Endothelial cell (in vitro differentiated cells): ENCODE measurements around the gene CLDN18. TPM values are rescaled to one million over a fixed set of nuclear protein-coding genes. Genes with fewer than 3 reads are reported as not detected.

Experiments used
- DNase-seq: peaks from one replicate; pipeline ENCODE4 v3.0.0; 2021; ENCODE audit warnings: low spot score
- H3K27ac Mint-ChIP-seq: one replicate; pipeline ENCODE4 v1.8.0; 2021; ENCODE audit warnings: mixed read lengths, inconsistent platforms; ENCODE audit not compliant: unreplicated experiment
- H3K27me3 Mint-ChIP-seq: one replicate; pipeline ENCODE4 v1.8.0; 2021; ENCODE audit warnings: mild to moderate bottlenecking, moderate library complexity, mixed read lengths, inconsistent platforms; ENCODE audit not compliant: unreplicated experiment
- H3K36me3 Mint-ChIP-seq: one replicate; pipeline ENCODE4 v1.8.0; 2021; ENCODE audit warnings: mild to moderate bottlenecking, low read depth, mixed read lengths, inconsistent platforms; ENCODE audit not compliant: unreplicated experiment
- H3K4me1 Mint-ChIP-seq: one replicate; pipeline ENCODE4 v1.8.0; 2021; ENCODE audit warnings: mild to moderate bottlenecking, mixed read lengths, inconsistent platforms; ENCODE audit not compliant: unreplicated experiment
- H3K4me3 Mint-ChIP-seq: one replicate; pipeline ENCODE4 v1.8.0; 2021; ENCODE audit warnings: mild to moderate bottlenecking, mixed read lengths, inconsistent platforms; ENCODE audit not compliant: unreplicated experiment
- H3K9me3 Mint-ChIP-seq: one replicate; pipeline ENCODE4 v1.8.0; 2021; ENCODE audit warnings: mixed read lengths, inconsistent platforms; ENCODE audit not compliant: unreplicated experiment
- CTCF ChIP-seq: fragments of 200-600 bp; sonication (generic); IDR thresholded peaks from one replicate; pipeline ENCODE4 v1.5.0; 2021; ENCODE audit warnings: antibody characterized with exemption; ENCODE audit not compliant: unreplicated experiment
- total RNA-seq: library from RNA; stranded (reverse); fragmentation: NEBNext Ultra II Directional; extraction: Animal tissue kit (Norgen Biotek cat#: 25700); gene quantifications from one replicate; pipeline ENCODE4 v1.2.1, GENCODE V29; 2021; ENCODE audit not compliant: unreplicated experiment

CLDN18 gene
- total RNA-seq, 1 donor from 2014 or later: not detected

GRCh38 chr3:138057384-138057783 is 47.4 kb downstream of the CLDN18 start:
- Mint-ChIP-seq H3K36me3 (peaks cover 3% of the 10 kb centered on the region), H3K4me1 (peaks cover 3% of the 10 kb centered on the region), H3K27ac (no peak overlapping the region), H3K4me3 (no peak overlapping the region), H3K9me3 (no peaks in the 10 kb centered on the region), H3K27me3 (no peaks in the 10 kb centered on the region)
- no peak for TF ChIP-seq CTCF
- no peak for DNase-seq

- H3K27me3 Mint-ChIP-seq: no peaks in the 10 kb centered on the region
- TF ChIP-seq CTCF: no peak
- H3K4me1 Mint-ChIP-seq: peaks cover 3% of the 10 kb centered on the region
- DNase-seq: no peak
- H3K36me3 Mint-ChIP-seq: peaks cover 3% of the 10 kb centered on the region
- no peaks in the 10 kb centered on the region for H3K9me3 Mint-ChIP-seq
- no peak overlapping the region for H3K4me3 Mint-ChIP-seq
- H3K27ac Mint-ChIP-seq: no peak overlapping the region
These were observed 49.3 kb downstream of the CLDN18 start for GRCh38 chr3:138059261-138059660.

GRCh38 chr3:138060792-138061191 is 50.8 kb downstream of the CLDN18 start:
- Mint-ChIP-seq H3K36me3 (peaks cover 9% of the 10 kb centered on the region), H3K9me3 (no peaks in the 10 kb centered on the region), H3K4me1 (peaks cover 3% of the 10 kb centered on the region), H3K27me3 (no peaks in the 10 kb centered on the region), H3K27ac (no peak overlapping the region), H3K4me3 (no peak overlapping the region)
- DNase-seq: no peak
- TF ChIP-seq CTCF: no peak

- no peaks in the 10 kb centered on the region for H3K27me3 Mint-ChIP-seq
- DNase-seq: no peak
- H3K36me3 Mint-ChIP-seq: peaks cover 14% of the 10 kb centered on the region
- no peak overlapping the region for H3K4me3 Mint-ChIP-seq
- no peaks in the 10 kb centered on the region for H3K9me3 Mint-ChIP-seq
- no peak for TF ChIP-seq CTCF
- H3K4me1 Mint-ChIP-seq: peaks cover 3% of the 10 kb centered on the region
- H3K27ac Mint-ChIP-seq: no peak overlapping the region
These were observed 52.1 kb downstream of the CLDN18 start for GRCh38 chr3:138062037-138062436.

- Mint-ChIP-seq H3K36me3 (peaks cover 14% of the 10 kb centered on the region), H3K9me3 (no peaks in the 10 kb centered on the region), H3K4me3 (no peak overlapping the region), H3K27ac (no peak overlapping the region), H3K27me3 (no peaks in the 10 kb centered on the region), H3K4me1 (peaks cover 3% of the 10 kb centered on the region)
- no peak for TF ChIP-seq CTCF
- no peak for DNase-seq
These were observed 52.7 kb downstream of the CLDN18 start for GRCh38 chr3:138062626-138063025.
